Measurements from ENCODE around the gene KANSL3. TPM values are rescaled to one million over a fixed set of nuclear protein-coding genes. Genes with fewer than 3 reads are reported as not detected.

The KANSL3 gene
- 57.7 and 58.8 TPM in 2 replicates for total RNA-seq
- long read RNA-seq, partial matches to known transcripts = 11 of 23 reads
- long read RNA-seq, other reads (novel, unspliced or antisense) = 10 of 23 reads

DNA sequence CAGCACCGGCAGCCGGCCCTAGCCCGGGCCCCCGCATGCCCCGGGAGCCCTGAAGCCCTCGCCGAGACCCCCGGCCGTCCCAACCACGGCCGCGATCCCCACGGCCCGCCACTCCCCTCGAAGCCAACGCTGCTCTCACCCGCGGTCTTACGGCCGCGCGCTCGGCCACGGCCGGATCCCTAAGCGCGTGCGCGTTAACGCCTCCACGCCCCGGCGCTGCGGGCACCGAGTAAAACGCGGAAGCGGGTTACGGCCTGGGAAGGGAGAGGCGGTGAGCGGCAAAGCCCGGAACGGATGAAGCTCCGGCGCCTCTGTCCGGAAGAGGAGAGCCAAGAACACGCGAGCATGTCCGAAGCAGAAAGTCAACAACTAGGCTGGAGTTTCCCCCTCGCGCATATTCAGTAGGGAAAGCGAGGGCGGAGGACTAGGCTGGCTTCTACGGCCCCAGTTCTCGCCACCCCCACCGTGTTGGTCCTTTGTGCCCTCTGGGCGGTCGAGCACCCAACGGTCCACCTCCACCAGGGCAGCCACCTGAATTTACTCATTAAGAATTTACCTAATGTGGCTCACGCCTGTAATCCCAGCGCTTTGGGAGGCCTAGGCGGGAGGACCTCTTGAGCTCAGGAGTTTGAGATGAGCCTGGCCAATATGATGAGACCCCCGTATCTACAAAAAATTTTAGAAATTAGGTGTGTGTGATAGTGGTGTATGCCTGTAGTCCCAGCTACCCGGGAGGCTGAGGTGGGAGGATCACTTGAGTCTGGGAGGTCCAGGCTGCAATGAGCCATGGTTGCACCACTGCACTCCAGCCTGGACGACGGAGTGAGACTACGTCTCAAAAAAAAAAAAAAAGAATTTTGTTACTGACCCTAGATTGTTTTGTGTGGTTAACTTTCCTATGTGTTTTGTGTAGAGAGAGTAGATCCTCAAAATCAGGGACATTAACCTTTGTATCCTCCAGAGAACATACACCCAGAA lies at the start of gene KANSL3:
KANSL3 (minus strand) TSS at position 169 of the 978 bp plus-strand sequence. CDS start 1,177 bp downstream, outside the sequence.
- H3K27me3 Mint-ChIP-seq (ENCODE audit: low read depth) = no peaks in the 10 kb centered on the region

DNA sequence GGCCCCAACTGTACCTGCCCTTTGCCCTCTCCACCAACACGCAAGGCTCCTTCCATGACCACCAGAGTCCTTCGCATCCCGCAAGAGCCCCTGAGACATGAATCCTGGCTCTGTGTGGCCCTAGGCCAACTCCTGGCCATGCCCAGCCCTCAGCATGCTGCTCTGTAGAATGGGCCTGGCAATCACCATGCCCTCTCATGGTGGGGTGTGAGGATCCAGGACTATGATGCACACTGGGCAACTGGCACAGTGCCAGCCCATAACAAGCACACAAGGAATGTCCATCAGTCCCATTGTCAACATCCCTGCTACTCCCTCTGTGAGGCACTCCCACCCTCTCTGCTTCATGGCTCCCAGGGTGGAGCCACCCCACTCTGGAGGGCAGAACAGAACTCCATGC lies 49.2 kb upstream of the KANSL3 start:
- TF ChIP-seq, protein P1, sequence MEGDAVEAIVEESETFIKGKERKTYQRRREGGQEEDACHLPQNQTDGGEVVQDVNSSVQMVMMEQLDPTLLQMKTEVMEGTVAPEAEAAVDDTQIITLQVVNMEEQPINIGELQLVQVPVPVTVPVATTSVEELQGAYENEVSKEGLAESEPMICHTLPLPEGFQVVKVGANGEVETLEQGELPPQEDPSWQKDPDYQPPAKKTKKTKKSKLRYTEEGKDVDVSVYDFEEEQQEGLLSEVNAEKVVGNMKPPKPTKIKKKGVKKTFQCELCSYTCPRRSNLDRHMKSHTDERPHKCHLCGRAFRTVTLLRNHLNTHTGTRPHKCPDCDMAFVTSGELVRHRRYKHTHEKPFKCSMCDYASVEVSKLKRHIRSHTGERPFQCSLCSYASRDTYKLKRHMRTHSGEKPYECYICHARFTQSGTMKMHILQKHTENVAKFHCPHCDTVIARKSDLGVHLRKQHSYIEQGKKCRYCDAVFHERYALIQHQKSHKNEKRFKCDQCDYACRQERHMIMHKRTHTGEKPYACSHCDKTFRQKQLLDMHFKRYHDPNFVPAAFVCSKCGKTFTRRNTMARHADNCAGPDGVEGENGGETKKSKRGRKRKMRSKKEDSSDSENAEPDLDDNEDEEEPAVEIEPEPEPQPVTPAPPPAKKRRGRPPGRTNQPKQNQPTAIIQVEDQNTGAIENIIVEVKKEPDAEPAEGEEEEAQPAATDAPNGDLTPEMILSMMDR (conservative IDR thresholded peaks at IDR 0.05) = no peak
- Mint-ChIP-seq H3K36me3 (ENCODE audit: low read depth) (no peaks in the 10 kb centered on the region), H3K4me1 (peaks cover 4% of the 10 kb centered on the region), H3K27ac (ENCODE audit: unreplicated experiment) (no peak overlapping the region), H3K4me3 (no peak overlapping the region), H3K27me3 (ENCODE audit: low read depth) (no peaks in the 10 kb centered on the region), H3K9me3 (no peaks in the 10 kb centered on the region)
- DNase-seq (ENCODE audit: low read depth, low spot score) = no peak

More for the DNA sequence above, at the start of gene KANSL3:
- Mint-ChIP-seq H3K4me1 (peaks cover 51% of the 10 kb centered on the region), H3K27ac (ENCODE audit: unreplicated experiment) (peak within 1 kb of the TSS; percentile 93), H3K9me3 (peaks cover 2% of the 10 kb centered on the region), H3K4me3 (peak within 1 kb of the TSS; percentile 98), H3K36me3 (ENCODE audit: low read depth) (peaks cover 3% of the 10 kb centered on the region)
- DNase-seq (ENCODE audit: low read depth, low spot score) = peak; percentile 93
- TF ChIP-seq, protein P1 (conservative IDR thresholded peaks at IDR 0.05) = no peak

DNA sequence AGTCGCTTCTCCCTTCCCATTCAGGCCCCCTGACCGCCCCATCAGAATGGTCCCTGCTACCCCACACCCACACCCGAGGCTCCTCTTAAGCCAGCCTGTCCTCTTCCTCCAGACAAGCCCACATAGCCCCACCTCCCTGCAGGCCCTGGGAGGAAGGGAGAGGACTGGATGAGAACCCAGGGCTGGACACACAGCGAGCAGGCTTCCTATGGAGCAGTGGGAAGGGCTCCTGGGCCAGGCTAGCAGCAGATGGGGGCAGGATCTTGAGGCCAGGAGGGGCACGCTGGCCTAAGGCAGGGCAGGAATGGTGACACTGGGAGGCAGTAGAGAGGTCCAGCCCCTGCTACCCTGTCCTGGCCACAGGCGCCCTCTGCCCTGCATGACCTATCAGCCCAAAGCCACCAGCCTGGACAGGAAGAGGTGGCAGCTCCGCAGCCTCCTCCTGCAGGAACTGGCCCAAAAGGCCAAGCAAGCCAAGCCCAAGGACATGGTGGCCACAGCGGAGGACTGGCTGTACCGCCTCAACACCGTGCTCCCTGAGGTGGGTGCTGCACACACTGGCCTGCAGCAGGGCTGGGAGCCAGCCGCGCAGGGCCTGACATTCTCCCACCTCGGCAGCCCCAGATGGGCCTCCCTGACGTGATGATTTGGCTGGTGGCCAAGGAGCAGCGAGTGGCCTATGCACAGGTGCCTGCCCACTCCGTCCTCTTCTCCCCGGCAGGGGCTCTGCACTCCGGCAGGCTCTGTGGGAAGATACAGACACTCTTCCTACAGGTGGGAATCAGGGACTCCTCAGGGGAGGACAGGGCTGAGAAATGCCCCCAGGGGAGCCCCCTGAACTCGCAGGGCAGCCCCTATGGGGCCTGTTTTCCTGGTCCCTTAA lies 47.7 kb upstream of the KANSL3 start:
- H3K9me3 Mint-ChIP-seq = no peaks in the 10 kb centered on the region
- H3K27me3 Mint-ChIP-seq (ENCODE audit: low read depth) = no peaks in the 10 kb centered on the region
- H3K27ac Mint-ChIP-seq (ENCODE audit: unreplicated experiment) = peak overlapping the region; percentile 6
- DNase-seq (ENCODE audit: low read depth, low spot score) = no peak
- H3K4me3 Mint-ChIP-seq = no peak overlapping the region
- TF ChIP-seq, protein P1 (conservative IDR thresholded peaks at IDR 0.05) = no peak
- H3K4me1 Mint-ChIP-seq = peaks cover 4% of the 10 kb centered on the region
- H3K36me3 Mint-ChIP-seq (ENCODE audit: low read depth) = no peaks in the 10 kb centered on the region

DNA sequence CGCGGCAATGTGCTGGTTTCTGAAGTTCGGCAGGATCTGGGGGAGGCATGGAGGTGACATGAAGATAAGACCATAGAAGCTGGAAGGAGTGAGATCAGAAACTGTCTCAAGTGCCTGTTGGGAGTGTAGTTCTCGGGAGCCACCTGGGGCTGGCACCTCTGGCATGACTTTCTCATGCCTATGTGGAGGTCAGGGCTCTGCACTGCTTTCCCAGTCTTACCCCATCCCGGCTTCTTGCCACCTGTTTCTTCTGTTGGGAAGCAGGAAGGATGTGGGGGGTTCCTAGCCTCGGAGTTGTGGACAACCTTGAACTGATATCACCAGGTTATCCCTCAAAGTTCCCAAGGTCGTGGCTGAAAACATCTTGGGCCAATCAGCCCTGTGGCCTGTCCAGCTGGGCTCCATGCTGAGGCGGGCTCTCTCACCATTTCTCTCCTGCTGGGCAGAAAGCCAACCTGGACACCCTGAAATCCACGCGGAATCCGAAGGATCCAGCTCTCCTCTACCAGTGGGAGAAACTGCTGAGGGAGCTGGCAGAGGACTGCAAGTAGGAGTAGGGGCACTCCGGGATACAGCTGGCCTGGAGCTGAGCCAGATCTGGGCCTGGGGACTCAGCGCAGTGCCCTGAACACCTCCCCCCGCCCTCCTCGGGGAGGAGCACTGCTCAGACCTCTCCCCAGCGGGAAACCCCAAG lies 46.9 kb upstream of the KANSL3 start:
- Mint-ChIP-seq H3K4me3 (no peak overlapping the region), H3K4me1 (peaks cover 4% of the 10 kb centered on the region), H3K27me3 (ENCODE audit: low read depth) (peaks cover 5% of the 10 kb centered on the region), H3K36me3 (ENCODE audit: low read depth) (no peaks in the 10 kb centered on the region), H3K27ac (ENCODE audit: unreplicated experiment) (no peak overlapping the region), H3K9me3 (no peaks in the 10 kb centered on the region)
- TF ChIP-seq, protein P1 (conservative IDR thresholded peaks at IDR 0.05) = no peak
- DNase-seq (ENCODE audit: low read depth, low spot score) = no peak

Data from neural crest cell (in vitro differentiated cells).